GM12875 (cell line): ENCODE measurements around the gene RTKN.
A peak's percentile ranks its signal among the peaks of the same experiment; 100 is the strongest.

Experiments used
- H3K4me3 ChIP-seq: one replicate; pipeline ENCODE4 v1.5.1; 2011; ENCODE audit warnings: low read depth, low read length, control low read depth
- TF ChIP-seq, protein P1 (sequence below): IDR thresholded peaks from 2 replicates; pipeline ENCODE4 v1.5.1; 2011; ENCODE audit warnings: low read depth, mild to moderate bottlenecking, control low read depth, inconsistent platforms, low read length, moderate library complexity, borderline replicate concordance; ENCODE audit not compliant: insufficient read depth

RTKN gene

DNA sequence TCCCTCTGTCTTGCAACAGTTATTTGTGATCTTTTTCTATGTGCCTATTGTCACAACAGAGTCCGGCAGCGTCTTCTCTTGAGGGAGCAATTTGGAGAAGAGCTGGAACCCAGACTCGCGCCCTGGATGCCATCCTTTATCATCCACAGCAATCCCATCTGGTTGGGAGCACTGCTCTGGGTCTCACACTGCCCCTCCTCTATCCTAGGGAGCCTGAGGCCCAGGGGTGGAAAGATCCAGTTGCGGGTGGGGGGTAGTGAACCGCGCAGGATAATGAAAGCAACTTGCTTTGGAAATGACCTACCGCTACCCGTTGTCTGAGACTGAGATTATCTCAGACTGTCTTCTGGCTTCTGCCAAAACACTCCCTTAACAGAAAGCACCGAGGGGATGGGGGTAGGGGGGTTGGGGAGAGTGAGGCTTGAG lies 17.2 kb upstream of the RTKN start:
- TF ChIP-seq, protein P1, sequence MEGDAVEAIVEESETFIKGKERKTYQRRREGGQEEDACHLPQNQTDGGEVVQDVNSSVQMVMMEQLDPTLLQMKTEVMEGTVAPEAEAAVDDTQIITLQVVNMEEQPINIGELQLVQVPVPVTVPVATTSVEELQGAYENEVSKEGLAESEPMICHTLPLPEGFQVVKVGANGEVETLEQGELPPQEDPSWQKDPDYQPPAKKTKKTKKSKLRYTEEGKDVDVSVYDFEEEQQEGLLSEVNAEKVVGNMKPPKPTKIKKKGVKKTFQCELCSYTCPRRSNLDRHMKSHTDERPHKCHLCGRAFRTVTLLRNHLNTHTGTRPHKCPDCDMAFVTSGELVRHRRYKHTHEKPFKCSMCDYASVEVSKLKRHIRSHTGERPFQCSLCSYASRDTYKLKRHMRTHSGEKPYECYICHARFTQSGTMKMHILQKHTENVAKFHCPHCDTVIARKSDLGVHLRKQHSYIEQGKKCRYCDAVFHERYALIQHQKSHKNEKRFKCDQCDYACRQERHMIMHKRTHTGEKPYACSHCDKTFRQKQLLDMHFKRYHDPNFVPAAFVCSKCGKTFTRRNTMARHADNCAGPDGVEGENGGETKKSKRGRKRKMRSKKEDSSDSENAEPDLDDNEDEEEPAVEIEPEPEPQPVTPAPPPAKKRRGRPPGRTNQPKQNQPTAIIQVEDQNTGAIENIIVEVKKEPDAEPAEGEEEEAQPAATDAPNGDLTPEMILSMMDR: no peak
- H3K4me3 ChIP-seq: peak overlapping the region; percentile 57

DNA sequence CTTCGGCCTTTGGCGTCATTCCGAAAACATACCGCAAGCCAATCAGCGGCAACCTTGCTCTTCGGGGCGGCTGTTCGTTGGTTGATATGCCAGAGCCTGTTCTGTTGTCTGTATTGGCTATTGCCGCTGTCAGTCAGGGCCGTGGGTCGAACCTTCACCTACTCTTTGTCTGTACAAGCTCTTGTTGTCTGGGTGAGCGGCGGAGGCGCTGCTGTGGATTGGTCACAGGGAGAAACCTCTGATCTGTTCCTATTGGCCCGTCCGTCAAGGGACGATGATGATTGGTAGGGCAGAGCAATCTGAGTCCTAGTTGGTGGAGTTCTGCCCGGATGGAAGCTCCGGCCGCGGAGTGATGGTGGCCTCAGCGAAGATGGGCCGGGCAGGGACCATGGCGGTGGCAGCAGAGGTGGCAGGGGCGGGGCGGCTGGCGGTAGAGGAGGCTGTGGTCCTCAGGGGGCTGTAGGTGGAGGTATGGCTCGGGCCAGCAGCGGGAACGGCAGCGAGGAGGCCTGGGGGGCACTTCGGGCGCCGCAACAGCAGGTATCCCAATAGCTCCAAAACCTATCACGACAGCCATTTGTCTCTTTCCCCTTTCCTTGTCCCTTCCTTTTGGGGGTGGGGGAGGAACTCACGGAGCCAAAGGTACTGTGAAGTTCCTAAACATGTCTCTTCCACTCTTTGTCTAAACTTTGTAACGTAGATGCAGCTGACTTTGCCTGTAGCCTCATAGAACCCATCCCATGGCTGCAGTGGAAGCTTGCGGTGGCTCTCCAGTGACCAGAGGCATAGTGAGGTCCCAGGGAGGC lies 16.6 kb upstream of the RTKN start, which contains the start of gene WBP1:
Gene WBP1 (plus strand): TSS at position 307 of the 806 bp plus-strand sequence. CDS start 165 bp downstream, at position 472.
- TF ChIP-seq, protein P1: no peak
- H3K4me3 ChIP-seq: peak within 1 kb of the TSS; percentile 74

DNA sequence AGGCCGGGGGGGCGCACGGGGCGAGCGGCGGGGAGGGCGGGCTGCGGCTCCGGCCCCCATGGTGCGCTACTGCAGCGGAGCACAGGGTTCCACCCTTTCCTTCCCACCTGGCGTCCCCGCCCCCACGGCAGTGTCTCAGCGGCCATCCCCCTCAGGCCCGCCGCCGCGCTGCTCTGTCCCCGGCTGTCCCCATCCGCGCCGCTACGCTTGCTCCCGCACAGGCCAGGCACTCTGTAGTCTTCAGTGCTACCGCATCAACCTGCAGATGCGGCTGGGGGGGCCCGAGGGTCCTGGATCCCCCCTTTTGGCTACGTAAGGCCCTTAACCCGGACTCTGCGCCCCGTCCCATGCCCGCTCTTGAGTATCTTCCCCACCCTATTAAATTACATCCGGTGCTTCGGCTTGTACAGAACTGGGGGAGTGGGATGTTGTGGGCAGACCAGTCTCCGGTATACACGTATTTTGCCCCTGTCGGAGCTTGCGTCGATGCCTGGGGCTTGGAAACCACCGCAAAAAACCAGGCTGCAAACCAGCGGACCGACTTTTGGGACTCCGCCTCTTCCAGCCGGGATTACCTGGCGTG lies 15.9 kb upstream of the RTKN start:
- TF ChIP-seq, protein P1: no peak
- H3K4me3 ChIP-seq: peak overlapping the region; percentile 74

DNA sequence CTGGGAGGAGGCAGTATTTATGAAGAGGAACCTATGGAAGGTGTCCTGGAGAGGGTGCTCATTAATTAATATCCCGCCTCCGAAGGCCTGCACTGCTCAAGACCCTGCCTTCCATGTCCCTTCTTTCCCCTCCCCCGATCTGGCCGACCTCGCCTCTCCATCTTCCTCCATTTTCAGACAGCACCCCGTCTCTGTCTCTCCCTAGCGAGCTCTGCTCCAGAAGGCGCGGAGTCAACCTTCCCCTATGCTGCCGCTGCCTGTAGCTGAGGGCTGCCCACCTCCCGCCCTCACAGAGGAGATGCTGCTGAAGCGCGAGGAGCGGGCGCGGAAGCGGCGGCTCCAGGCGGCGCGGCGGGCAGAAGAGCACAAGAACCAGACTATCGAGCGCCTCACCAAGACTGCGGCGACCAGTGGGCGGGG lies 15.4 kb upstream of the RTKN start:
- H3K4me3 ChIP-seq: peak overlapping the region; percentile 74
- TF ChIP-seq, protein P1: no peak

DNA sequence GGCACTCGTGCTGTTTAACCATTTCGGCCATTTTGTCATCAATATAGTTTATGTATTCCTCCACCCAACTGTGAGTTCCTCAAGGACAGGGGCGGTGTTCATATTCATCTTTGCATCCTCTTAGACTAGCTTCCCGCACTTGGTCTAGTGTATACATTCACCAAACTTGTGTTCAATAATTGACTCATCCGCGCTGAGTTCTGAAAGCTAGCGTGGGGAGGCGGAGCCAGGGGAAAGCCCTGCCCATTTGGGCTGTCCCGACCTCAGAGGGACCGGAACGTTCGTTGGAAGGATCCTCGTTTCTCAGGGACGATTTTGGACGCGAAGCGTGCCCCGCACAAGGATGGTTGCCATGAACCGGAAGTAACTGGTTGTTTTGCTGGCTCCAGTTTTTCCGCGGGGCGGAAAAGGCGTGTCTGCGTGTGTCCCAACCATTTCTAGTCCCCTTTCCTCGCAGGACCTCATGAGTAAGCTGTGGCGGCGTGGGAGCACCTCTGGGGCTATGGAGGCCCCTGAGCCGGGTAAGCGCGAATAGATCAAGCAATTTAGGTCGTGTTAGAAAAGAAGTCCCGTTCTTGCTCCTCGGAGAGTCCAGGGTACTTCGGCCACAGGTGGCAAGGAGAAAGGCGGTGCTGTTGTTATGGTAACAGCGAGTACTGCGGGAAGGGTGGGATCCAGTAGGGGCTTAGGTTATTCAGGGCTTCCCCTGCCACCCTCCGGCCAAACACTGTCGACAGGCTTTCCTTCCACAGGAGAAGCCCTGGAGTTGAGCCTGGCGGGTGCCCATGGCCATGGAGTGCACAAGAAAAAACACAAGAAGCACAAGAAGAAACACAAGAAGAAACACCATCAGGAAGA lies 13.1 kb upstream of the RTKN start, which contains the start of gene INO80B:
Gene INO80B (plus strand): TSS at position 434 of the 858 bp plus-strand sequence. CDS start 30 bp downstream, at position 464.
- TF ChIP-seq, protein P1: no peak

DNA sequence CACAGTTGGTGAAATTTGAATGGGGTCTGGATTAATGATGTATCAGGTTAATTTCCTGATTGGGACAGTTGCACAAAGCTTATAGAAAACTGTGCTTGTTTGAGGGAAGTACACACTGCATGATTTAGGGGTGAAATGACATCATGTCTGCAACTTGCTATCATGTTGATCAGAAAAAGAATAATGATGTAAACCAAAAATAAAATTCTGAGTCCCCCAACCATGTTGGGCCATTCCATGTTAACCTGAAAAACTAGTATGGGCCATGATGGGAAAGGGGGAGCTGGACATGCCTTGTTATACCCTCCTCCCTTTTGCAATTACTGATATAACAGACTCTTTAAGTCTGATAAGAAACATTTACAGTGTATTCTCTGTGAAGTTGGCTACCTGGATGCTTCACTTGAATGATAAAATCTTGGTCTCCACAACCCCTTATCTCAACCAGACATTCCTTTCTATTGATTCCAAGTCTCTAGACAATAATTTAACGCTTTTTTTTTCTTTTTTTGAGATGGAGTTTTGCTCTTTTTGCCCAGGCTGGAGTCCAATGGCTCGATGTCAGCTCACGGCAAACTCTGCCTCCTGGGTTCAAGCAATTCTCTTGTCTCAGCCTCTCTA lies 8.9 kb upstream of the RTKN start:
- TF ChIP-seq, protein P1: no peak
- H3K4me3 ChIP-seq: no peak overlapping the region

More for the DNA sequence above, 13.1 kb upstream of the RTKN start, which contains the start of gene INO80B:
- H3K4me3 ChIP-seq: peak within 1 kb of the TSS; percentile 57
